ENCODE data around the gene GCK.

The GCK gene

GRCh38 chr7:44136731-44137130, 52.5 kb downstream of the GCK start:
- TF ChIP-seq ZC3H10 (CRISPR knock-in tag; IDR thresholded peaks at IDR 0.05), result no peak
- TF ChIP-seq, protein P1, sequence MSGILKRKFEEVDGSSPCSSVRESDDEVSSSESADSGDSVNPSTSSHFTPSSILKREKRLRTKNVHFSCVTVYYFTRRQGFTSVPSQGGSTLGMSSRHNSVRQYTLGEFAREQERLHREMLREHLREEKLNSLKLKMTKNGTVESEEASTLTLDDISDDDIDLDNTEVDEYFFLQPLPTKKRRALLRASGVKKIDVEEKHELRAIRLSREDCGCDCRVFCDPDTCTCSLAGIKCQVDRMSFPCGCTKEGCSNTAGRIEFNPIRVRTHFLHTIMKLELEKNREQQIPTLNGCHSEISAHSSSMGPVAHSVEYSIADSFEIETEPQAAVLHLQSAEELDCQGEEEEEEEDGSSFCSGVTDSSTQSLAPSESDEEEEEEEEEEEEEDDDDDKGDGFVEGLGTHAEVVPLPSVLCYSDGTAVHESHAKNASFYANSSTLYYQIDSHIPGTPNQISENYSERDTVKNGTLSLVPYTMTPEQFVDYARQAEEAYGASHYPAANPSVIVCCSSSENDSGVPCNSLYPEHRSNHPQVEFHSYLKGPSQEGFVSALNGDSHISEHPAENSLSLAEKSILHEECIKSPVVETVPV (CRISPR knock-in tag; IDR thresholded peaks at IDR 0.05), result no peak
- peak; percentile 34; the same call in 1 of the 3 replicates for ATAC-seq

DNA sequence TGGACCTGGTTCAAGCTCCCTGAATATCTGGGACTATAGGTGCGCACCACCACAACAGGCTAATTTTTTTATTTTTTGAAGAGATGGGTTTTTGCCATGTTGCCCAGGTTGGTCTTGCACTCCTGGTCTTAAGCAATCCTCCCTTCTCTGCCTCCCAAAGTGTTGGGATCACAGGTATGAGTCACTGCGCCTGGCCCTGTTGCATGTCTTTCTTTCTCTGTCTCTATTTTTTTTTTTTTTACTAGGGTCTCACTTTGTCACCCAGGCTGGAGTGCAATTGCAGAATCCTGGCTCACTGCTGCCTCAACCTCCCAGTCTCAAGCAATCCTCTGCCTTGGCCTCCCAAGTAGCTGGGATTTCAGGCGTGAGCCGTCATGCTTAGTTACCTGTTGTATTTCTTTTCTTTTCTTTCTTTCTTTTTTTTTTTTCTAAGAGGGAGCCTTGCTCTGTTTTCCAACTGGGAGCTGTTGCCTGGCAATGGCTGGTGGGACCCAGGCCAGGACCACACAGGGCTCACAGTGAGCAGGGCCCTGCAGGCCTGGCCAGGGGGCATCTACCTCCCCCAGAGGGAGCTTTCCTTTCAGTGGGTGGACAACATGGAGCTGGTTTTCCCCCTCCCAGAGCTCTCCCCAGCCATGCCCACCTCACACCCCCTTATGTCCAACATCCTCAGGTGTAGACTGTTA, 54.2 kb downstream of the GCK start:
- ATAC-seq, result no peak
- no peak for TF ChIP-seq ZC3H10 (CRISPR knock-in tag; IDR thresholded peaks at IDR 0.05)
- no peak for TF ChIP-seq ARNTL (CRISPR knock-in tag; IDR thresholded peaks at IDR 0.05; ENCODE audit: borderline replicate concordance, low read depth)
- TF ChIP-seq BACH2 (CRISPR knock-in tag; IDR thresholded peaks at IDR 0.05; ENCODE audit: borderline replicate concordance), result no peak
- no peak for TF ChIP-seq GLIS3 (CRISPR knock-in tag; IDR thresholded peaks at IDR 0.05)
- TF ChIP-seq ZNF70 (CRISPR knock-in tag; IDR thresholded peaks at IDR 0.05), result no peak
- TF ChIP-seq ZFP3 (CRISPR knock-in tag; IDR thresholded peaks at IDR 0.05), result no peak
- no peak for TF ChIP-seq CSDC2 (CRISPR knock-in tag; IDR thresholded peaks at IDR 0.05)
- no peak for TF ChIP-seq CREB5 (CRISPR knock-in tag; IDR thresholded peaks at IDR 0.05; ENCODE audit: low read depth)
- no peak for TF ChIP-seq PATZ1 (CRISPR knock-in tag; IDR thresholded peaks at IDR 0.05; ENCODE audit: borderline replicate concordance)
- no peak for TF ChIP-seq TCF4 (CRISPR knock-in tag; IDR thresholded peaks at IDR 0.05; ENCODE audit: borderline replicate concordance)
- TF ChIP-seq, protein P1 (CRISPR knock-in tag; IDR thresholded peaks at IDR 0.05), result no peak
- TF ChIP-seq ESRRG (CRISPR knock-in tag; IDR thresholded peaks at IDR 0.05), result no peak
- TF ChIP-seq OSR1 (CRISPR knock-in tag; IDR thresholded peaks at IDR 0.05), result no peak
- TF ChIP-seq, protein P2, sequence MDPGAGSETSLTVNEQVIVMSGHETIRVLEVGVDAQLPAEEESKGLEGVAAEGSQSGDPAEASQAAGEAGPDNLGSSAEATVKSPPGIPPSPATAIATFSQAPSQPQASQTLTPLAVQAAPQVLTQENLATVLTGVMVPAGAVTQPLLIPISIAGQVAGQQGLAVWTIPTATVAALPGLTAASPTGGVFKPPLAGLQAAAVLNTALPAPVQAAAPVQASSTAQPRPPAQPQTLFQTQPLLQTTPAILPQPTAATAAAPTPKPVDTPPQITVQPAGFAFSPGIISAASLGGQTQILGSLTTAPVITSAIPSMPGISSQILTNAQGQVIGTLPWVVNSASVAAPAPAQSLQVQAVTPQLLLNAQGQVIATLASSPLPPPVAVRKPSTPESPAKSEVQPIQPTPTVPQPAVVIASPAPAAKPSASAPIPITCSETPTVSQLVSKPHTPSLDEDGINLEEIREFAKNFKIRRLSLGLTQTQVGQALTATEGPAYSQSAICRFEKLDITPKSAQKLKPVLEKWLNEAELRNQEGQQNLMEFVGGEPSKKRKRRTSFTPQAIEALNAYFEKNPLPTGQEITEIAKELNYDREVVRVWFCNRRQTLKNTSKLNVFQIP (CRISPR knock-in tag; IDR thresholded peaks at IDR 0.05; ENCODE audit: borderline replicate concordance, low read depth), result no peak
- no peak for TF ChIP-seq ZNF565 (CRISPR knock-in tag; conservative IDR thresholded peaks at IDR 0.05; ENCODE audit: low read depth)
- TF ChIP-seq PPARA (CRISPR knock-in tag; IDR thresholded peaks at IDR 0.05; ENCODE audit: borderline replicate concordance), result no peak
- TF ChIP-seq RARB (CRISPR knock-in tag; IDR thresholded peaks at IDR 0.05), result no peak
- no peak for TF ChIP-seq TOX (CRISPR knock-in tag; IDR thresholded peaks at IDR 0.05; ENCODE audit: borderline replicate concordance)

GRCh38 chr7:44133295-44133694, 55.9 kb downstream of the GCK start:
- no peak for TF ChIP-seq BACH2 (CRISPR knock-in tag; IDR thresholded peaks at IDR 0.05; ENCODE audit: borderline replicate concordance)
- no peak for TF ChIP-seq RARB (CRISPR knock-in tag; IDR thresholded peaks at IDR 0.05)
- TF ChIP-seq ZNF8 (CRISPR knock-in tag; IDR thresholded peaks at IDR 0.05), result no peak
- no peak for TF ChIP-seq ZC3H10 (CRISPR knock-in tag; IDR thresholded peaks at IDR 0.05)
- TF ChIP-seq ESRRG (CRISPR knock-in tag; IDR thresholded peaks at IDR 0.05), result no peak
- TF ChIP-seq TOX (CRISPR knock-in tag; IDR thresholded peaks at IDR 0.05; ENCODE audit: borderline replicate concordance), result no peak
- no peak for TF ChIP-seq CREB5 (CRISPR knock-in tag; IDR thresholded peaks at IDR 0.05; ENCODE audit: low read depth)
- no peak for TF ChIP-seq ZFP3 (CRISPR knock-in tag; IDR thresholded peaks at IDR 0.05)
- no peak for TF ChIP-seq ZFP30 (CRISPR knock-in tag; IDR thresholded peaks at IDR 0.05)
- no peak for TF ChIP-seq TCF4 (CRISPR knock-in tag; IDR thresholded peaks at IDR 0.05; ENCODE audit: borderline replicate concordance)
- TF ChIP-seq OSR1 (CRISPR knock-in tag; IDR thresholded peaks at IDR 0.05), result no peak
- TF ChIP-seq CSDC2 (CRISPR knock-in tag; IDR thresholded peaks at IDR 0.05), result no peak
- TF ChIP-seq ZNF70 (CRISPR knock-in tag; IDR thresholded peaks at IDR 0.05), result no peak
- TF ChIP-seq ARNTL (CRISPR knock-in tag; IDR thresholded peaks at IDR 0.05; ENCODE audit: borderline replicate concordance, low read depth), result no peak
- TF ChIP-seq, protein P1 (CRISPR knock-in tag; IDR thresholded peaks at IDR 0.05), result no peak
- ATAC-seq, result no peak
